Right hindlimb (tissue), 1 donor: ENCODE data around the gene PROKR1.
A peak's percentile ranks its signal among the peaks of the same experiment; 100 is the strongest.
"Not testable (repeated sequence)": the region's sequence is repeated elsewhere in the genome, so short reads cannot be mapped to it uniquely, and the experiment has no call there.

Experiments
- DNase-seq: peaks from one replicate; pipeline ENCODE4 v3.0.0-alpha.2; 2018

PROKR1 gene

GRCh38 chr2:68643011-68643873, at the start of gene PROKR1:
Gene PROKR1, plus strand, starts transcription at chr2:68643579. Its CDS starts 2,243 bp downstream, at chr2:68645822.
- peak; percentile 66 for DNase-seq

GRCh38 chr2:68594041-68594440, 49.3 kb upstream of the PROKR1 start:
- no peak for DNase-seq

GRCh38 chr2:68594674-68595492, 48.5 kb upstream of the PROKR1 start:
- DNase-seq, result no peak

GRCh38 chr2:68595493-68595785, 47.9 kb upstream of the PROKR1 start:
- DNase-seq, result not testable (repeated sequence)

- not testable (repeated sequence) for DNase-seq
Measured at GRCh38 chr2:68600495-68600894, 42.9 kb upstream of the PROKR1 start.

GRCh38 chr2:68603059-68603458, 40.3 kb upstream of the PROKR1 start:
- no peak for DNase-seq

GRCh38 chr2:68604077-68604476, 39.3 kb upstream of the PROKR1 start:
- DNase-seq, result no peak

- no peak for DNase-seq
Measured at GRCh38 chr2:68605939-68606338, 37.4 kb upstream of the PROKR1 start.

- no peak for DNase-seq
Measured at GRCh38 chr2:68606759-68607158, 36.6 kb upstream of the PROKR1 start.

- no peak for DNase-seq
Measured at GRCh38 chr2:68607837-68608236, 35.5 kb upstream of the PROKR1 start.

GRCh38 chr2:68612765-68613519, 30.4 kb upstream of the PROKR1 start:
- no peak for DNase-seq

GRCh38 chr2:68620772-68621171, 22.6 kb upstream of the PROKR1 start:
- DNase-seq, result no peak

GRCh38 chr2:68623820-68624219, 19.6 kb upstream of the PROKR1 start:
- no peak for DNase-seq

- DNase-seq, result no peak
Measured at GRCh38 chr2:68627615-68628014, 15.8 kb upstream of the PROKR1 start.

GRCh38 chr2:68632021-68632420, 11.4 kb upstream of the PROKR1 start:
- DNase-seq, result no peak

- DNase-seq, result no peak
Measured at GRCh38 chr2:68637047-68637446, 6.3 kb upstream of the PROKR1 start.

GRCh38 chr2:68643874-68644485, 601 bp downstream of the PROKR1 start:
- no peak for DNase-seq

- no peak for DNase-seq
Measured at GRCh38 chr2:68645523-68645922, 2.1 kb downstream of the PROKR1 start.

- DNase-seq, result no peak
Measured at GRCh38 chr2:68646303-68646702, 2.9 kb downstream of the PROKR1 start.

GRCh38 chr2:68650645-68651044, 7.3 kb downstream of the PROKR1 start:
- no peak for DNase-seq

GRCh38 chr2:68653034-68653433, 9.7 kb downstream of the PROKR1 start:
- DNase-seq, result no peak

- peak; percentile 80 for DNase-seq
Measured at GRCh38 chr2:68653538-68653982, 10.2 kb downstream of the PROKR1 start.

GRCh38 chr2:68658266-68658665, 14.9 kb downstream of the PROKR1 start:
- DNase-seq, result no peak
